ENCODE results near the gene CLDN17.

The CLDN17 gene, protein sequence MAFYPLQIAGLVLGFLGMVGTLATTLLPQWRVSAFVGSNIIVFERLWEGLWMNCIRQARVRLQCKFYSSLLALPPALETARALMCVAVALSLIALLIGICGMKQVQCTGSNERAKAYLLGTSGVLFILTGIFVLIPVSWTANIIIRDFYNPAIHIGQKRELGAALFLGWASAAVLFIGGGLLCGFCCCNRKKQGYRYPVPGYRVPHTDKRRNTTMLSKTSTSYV

GRCh38 chr21:30166705-30167104 lies at the start of gene CLDN17:
Gene CLDN17 (minus strand): TSS chr21:30166805. CDS start chr21:30166617, 188 bp downstream.
- no peak for DNase-seq

GRCh38 chr21:30216041-30216723 lies 49.6 kb upstream of the CLDN17 start, which contains the start of gene CLDN8:
Gene CLDN8 (minus strand): TSS chr21:30216097. CDS start chr21:30215925, 172 bp downstream.
- DNase-seq, result no peak

GRCh38 chr21:30211071-30211470 lies 44.5 kb upstream of the CLDN17 start:
- DNase-seq, result no peak

- DNase-seq, result no peak
These were observed 43.0 kb upstream of the CLDN17 start for GRCh38 chr21:30209601-30210000.

DNA sequence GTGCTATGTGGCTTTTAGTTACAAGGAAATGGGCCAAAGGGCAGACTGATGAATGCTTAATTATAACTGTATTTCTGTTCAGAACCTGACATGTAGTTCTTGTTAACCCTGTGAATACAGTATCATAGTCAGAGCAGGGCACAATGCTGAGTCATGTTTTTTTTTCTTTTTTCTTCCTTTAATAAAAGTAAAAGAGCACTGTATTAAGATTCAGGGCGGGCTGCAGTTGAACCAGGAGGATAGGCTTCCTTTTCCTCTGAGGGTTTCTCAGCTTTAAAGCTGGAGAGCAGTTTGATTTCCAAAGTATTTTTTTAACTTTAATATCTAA lies 40.6 kb upstream of the CLDN17 start:
- DNase-seq, result no peak

DNA sequence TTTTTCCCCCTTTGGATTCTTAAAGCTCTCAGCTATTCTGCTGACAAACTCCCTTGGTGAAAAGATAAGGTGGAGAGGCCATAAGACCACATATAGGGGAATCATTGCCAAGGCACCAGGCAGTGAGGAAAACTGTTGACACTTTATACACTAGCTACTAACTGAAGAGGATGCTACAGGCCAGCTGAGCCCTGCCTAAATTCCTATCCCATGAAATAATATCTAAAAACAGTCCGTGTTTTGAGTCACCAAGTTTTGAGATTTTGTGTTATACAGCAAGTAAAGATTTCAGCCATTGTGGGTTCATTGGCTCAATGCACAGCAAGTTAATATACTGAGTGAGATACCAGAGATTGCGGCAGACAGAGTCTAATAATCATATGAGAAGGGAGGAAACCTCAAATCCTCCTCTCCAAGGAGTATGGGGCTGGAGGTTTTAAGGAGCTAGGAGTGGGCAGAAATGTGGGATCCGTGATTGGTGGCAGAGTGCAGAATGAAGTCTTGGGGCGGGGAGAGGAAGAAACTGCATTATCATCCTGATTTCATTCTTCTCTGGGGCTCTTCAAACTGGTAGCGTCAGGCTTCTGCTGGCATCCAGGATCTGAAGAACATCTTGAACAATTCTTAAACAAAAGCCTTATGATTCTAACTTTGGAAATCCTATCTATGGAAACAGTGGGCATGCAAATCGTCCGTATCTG lies 40.1 kb upstream of the CLDN17 start:
- DNase-seq, result no peak

- no peak for DNase-seq
These were observed 33.4 kb upstream of the CLDN17 start for GRCh38 chr21:30200000-30200399.

DNA sequence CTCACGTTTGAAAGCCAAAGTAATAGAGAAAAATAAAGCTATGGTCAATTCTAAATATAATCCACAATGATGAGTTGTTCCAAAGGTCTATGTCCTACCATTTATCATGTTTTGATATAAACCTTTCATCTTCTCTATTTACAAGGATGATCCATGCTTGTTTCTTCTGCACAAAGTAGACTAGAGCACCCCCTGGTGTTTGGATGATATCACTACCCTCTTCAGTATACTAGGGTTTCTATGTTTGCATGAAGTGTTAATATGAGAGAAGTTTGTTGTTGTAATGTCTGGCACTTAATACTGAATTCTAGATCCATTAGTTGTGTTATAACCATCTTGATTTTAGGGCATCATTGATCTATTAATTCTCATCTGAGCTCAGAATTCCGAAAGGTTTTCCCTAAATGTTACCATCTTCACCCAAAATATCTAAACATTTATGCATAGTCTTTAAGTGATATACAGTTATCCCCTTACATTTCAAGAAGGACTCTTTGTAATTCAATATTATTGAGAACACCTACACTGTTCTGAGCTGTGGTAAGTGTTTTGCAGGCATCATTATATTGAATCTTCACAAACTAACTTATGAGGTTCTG lies 28.2 kb upstream of the CLDN17 start:
- no peak for DNase-seq

- no peak for DNase-seq
These were observed 26.6 kb upstream of the CLDN17 start for GRCh38 chr21:30193201-30193600.

DNA sequence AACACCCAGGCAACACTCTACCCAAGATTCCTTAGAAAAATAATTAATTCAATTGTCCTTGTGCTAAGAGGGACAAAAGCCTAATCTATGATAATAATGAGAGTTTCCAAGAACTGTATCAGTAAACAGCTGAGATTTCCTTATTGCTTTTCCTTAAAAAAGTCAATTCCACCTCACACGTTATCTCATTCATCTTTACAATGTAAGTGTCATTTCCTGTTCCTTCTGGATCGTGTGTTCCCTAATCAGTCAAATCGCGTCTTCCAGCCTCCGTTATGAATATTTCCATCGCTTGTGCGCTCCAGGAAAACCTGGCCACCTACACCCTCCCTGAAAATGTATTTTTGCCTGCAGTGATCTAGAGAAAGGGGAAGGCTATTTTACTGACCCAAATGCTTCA lies 23.9 kb upstream of the CLDN17 start:
- DNase-seq, result no peak

DNA sequence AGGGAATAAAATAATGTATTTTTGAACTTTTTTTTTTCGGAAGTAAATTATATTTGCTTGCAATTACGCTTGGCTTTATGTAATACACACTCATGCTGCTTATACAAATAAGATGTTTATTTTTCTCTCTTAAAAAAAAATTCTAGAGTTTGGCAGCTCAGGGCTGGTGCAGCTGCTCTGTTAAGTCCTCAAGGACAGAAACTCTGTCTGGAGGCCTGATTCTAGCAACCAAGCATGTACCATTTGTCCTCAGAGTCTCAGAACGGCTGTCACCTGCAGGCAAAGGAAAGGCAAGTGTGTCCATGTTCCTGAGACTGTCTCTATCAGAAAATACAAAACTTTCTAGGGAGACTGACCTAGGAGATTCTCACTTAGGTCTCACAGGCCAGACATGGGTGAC lies 23.2 kb upstream of the CLDN17 start:
- no peak for DNase-seq

GRCh38 chr21:30186242-30186641 lies 19.6 kb upstream of the CLDN17 start:
- DNase-seq, result no peak

GRCh38 chr21:30168086-30168485 lies 1.5 kb upstream of the CLDN17 start:
- no peak for DNase-seq

GRCh38 chr21:30166171-30166570 lies 434 bp downstream of the CLDN17 start:
- no peak for DNase-seq

DNA sequence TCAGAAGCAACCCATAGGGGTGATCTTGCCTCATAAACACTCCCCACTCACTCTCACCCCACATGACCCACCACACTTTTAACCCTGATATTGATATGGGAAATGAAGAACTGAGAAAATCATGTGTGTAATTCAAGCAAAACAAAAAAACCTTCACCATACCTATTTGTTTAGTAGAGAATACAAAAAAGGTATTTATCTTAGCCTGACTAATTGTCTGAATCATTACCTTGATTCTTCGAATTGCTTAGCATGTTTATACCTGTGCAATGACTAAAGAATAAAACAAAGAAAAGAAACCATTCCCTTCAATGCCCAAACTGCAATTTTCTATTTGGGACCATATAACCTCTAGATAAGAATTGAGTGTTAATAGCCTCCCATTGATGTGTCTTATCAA lies 1.8 kb downstream of the CLDN17 start:
- DNase-seq, result no peak

DNA sequence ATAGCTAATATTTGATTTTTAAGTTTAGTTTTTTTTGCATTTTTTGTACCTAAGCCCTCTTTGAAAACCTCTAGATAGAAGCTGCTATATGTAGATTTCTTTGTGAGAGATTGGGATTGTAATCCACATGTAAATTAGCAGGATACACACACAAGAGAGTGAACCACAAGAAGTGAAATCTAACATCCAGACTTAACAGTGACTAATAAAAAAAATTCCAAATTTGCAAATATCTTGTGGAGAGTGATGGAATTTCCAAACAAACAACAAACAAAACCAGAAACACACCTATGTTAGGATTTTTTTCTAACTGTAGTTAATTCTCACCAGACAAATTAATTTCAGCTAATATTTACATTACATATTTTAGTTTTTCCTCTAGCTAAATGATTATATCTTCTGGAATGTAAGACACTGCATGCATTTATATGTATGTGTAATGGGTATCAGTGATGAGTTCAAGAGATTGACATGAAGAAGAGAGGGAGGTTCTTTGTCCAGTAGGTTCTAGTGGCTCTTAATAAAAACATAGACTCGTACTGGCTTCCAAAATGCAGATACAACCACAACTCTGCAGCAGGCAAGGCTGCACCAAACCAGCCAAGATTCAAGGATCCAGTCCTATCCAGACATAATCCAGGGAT lies 12.8 kb downstream of the CLDN17 start:
- DNase-seq, result no peak

DNA sequence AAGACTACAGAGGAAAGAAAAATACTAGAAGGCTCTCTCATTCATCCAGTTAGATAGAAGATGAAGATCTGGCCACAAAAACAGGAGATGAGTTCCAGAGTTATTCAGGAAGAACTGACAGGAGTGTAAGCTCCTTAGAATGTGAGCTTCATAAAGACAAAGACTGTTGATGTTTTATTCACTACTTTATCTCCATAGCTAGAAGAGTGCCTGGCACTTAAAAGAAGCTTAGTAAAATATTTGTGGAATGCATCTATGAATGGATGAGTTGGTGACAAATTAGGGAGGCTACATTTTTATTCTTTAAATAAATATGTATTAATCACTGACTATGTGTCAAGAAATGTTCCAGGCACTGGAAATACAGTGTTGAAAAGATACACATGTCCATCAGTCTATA lies 13.8 kb downstream of the CLDN17 start:
- DNase-seq, result no peak

DNA sequence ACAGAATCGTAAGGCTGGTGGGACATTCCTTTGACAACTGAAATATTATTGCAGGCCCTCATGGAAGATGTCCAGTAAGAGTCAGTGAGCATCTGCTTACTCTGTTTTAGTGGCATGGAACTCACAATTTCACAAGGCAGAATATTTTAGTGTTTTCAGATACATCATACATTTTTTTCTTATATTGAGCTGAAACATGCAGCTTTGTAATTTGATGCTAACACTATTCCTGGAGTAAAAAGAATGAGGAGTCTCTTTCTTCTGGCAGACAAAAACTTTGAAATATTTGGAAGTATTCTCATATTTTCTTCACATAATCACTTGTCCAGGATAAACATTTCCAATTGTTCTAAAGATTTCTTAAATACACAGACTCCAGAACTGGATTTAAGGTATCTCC lies 17.7 kb downstream of the CLDN17 start:
- DNase-seq, result no peak

DNA sequence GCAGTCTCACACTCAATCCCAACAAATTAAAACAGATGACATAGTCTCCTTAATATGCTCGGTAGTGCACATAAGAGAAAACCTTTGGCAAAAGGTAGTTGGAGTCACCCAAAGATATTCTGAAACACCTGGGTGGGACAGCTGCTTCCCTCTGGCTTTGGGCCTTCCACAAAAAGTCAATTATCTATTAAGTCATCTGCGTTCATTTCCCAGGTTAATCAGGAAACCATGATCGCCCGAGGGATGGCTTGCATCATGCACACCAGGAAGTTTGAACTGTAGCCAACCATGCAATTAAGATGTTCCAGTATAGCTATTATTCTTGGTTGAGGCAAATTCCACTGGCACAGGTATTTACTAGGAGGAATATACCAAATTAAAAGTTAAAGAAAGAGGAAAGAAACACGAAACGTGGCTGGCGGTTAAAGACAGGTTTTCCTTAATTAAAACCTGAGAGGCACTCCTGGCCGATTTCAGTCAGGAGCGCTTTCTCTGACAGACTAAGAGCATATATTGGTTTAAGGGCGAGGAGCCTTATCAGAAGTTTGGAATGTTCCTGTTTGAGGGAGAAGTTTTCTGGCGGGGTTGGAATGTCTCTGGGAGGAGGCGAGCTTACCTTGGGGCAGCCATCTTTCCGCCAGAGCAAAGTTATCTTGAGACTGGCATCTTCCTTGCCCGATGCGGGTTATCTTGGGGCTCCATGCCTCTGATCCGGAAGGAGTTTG lies 19.9 kb downstream of the CLDN17 start:
- DNase-seq, result no peak

- no peak for DNase-seq
These were observed 28.1 kb downstream of the CLDN17 start for GRCh38 chr21:30138483-30138882.

- DNase-seq, result no peak
These were observed 37.4 kb downstream of the CLDN17 start for GRCh38 chr21:30129246-30129645.

DNA sequence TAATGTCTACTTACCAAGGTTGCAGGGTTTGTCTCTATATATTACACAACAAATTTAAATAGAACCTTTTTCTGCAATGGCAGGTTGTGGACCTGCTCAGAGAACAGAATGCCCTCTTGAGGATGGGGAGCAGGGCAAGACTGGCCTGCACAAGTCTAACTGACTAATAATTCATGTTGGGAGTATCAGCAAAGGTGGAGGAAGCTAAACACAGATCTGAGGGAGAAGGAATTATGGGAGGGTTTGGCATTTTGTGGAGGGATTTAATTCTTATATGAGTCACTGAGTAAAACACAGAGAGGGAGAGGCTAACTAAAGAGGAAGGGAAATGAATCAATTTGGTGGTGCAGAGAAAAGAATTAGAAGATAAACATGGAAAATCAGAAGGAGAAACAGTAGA lies 40.0 kb downstream of the CLDN17 start:
- no peak for DNase-seq

- no peak for DNase-seq
These were observed 49.0 kb downstream of the CLDN17 start for GRCh38 chr21:30117631-30118030.
